ENCODE measurements around the gene MTHFD2.

DNA sequence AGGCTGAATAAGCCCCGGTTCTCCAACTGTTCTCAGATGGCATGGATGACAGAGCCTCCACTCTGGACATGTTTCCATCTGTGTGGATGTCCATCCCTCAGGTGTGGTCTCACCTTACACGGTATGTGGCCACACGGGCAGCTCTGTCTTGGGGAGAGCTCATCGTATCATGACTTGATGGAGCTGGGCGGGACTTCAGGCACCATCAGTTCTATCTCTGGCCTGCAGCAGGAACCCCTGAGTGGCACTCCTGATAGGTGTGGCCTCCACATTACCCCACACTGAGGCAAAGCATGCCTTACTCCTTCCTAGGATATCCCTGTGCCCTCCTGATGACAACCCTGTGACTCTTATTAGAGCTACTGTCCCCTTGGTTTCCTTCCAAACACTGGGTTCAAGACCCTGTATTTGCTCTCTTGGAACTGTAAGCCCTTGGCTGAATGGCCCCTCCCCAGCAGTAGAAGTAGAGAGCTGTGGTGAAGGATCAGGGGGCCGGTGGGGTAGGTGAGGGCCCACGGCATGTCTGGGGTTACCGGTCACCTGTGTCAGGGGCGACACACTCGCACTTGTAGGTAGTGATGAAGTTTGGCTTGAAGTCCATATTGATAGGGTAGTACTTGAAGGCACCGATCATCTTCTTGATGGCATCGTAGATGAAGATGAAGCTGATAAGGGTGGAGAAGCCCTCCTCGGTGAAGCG, 48.2 kb downstream of the MTHFD2 start:
- TF ChIP-seq, protein P1, sequence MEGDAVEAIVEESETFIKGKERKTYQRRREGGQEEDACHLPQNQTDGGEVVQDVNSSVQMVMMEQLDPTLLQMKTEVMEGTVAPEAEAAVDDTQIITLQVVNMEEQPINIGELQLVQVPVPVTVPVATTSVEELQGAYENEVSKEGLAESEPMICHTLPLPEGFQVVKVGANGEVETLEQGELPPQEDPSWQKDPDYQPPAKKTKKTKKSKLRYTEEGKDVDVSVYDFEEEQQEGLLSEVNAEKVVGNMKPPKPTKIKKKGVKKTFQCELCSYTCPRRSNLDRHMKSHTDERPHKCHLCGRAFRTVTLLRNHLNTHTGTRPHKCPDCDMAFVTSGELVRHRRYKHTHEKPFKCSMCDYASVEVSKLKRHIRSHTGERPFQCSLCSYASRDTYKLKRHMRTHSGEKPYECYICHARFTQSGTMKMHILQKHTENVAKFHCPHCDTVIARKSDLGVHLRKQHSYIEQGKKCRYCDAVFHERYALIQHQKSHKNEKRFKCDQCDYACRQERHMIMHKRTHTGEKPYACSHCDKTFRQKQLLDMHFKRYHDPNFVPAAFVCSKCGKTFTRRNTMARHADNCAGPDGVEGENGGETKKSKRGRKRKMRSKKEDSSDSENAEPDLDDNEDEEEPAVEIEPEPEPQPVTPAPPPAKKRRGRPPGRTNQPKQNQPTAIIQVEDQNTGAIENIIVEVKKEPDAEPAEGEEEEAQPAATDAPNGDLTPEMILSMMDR (IDR thresholded peaks at IDR 0.05; ENCODE audit: poor library complexity), result no peak
- TF ChIP-seq EZH2phosphoT487 (IDR thresholded peaks at IDR 0.05; ENCODE audit: low read depth, severe bottlenecking, unreplicated experiment), result no peak
